HG02970 (cell line): ENCODE data around the gene DUSP11.
"Not testable (repeated sequence)": the region's sequence is repeated elsewhere in the genome, so short reads cannot be mapped to it uniquely, and the experiment has no call there.

Experiments used
- ATAC-seq: cut with Tn5 transposase; IDR thresholded peaks from one replicate; pipeline ENCODE4 v1.9.1; 2021; ENCODE audit warnings: mild to moderate bottlenecking, moderate library complexity, moderate number of reproducible peaks; ENCODE audit not compliant: unreplicated experiment, low FRiP score

Gene DUSP11

GRCh38 chr2:73776869-73777519, 2.9 kb downstream of the DUSP11 start:
- no peak for ATAC-seq

- ATAC-seq, result no peak
Measured at GRCh38 chr2:73776381-73776780, 3.5 kb downstream of the DUSP11 start.

- no peak for ATAC-seq
Measured at GRCh38 chr2:73772819-73773218, 7.1 kb downstream of the DUSP11 start.

GRCh38 chr2:73770725-73771124, 9.2 kb downstream of the DUSP11 start:
- no peak for ATAC-seq

GRCh38 chr2:73766994-73767393, 12.9 kb downstream of the DUSP11 start:
- no peak for ATAC-seq

- no peak for ATAC-seq
Measured at GRCh38 chr2:73766349-73766748, 13.6 kb downstream of the DUSP11 start.

- ATAC-seq, result no peak
Measured at GRCh38 chr2:73764945-73765344, 15.0 kb downstream of the DUSP11 start.

- ATAC-seq, result no peak
Measured at GRCh38 chr2:73762571-73762970, 17.3 kb downstream of the DUSP11 start.

GRCh38 chr2:73759904-73760303, 20.0 kb downstream of the DUSP11 start:
- no peak for ATAC-seq

- ATAC-seq, result no peak
Measured at GRCh38 chr2:73759285-73759764, 20.6 kb downstream of the DUSP11 start.

GRCh38 chr2:73754332-73754731, 25.6 kb downstream of the DUSP11 start:
- not testable (repeated sequence) for ATAC-seq

- ATAC-seq, result no peak
Measured at GRCh38 chr2:73749314-73749713, 30.6 kb downstream of the DUSP11 start.

GRCh38 chr2:73746877-73747208, 33.1 kb downstream of the DUSP11 start:
- no peak for ATAC-seq

- no peak for ATAC-seq
Measured at GRCh38 chr2:73746015-73746876, 33.7 kb downstream of the DUSP11 start.

GRCh38 chr2:73740767-73741166, 39.1 kb downstream of the DUSP11 start:
- ATAC-seq, result no peak

- no peak for ATAC-seq
Measured at GRCh38 chr2:73739101-73739500, 40.8 kb downstream of the DUSP11 start.

- peak; percentile 87 for ATAC-seq
Measured at GRCh38 chr2:73736855-73737779, 42.8 kb downstream of the DUSP11 start, which contains the start of gene TPRKB. TPRKB (minus strand) TSS chr2:73737345; CDS start chr2:73734569, 2,776 bp downstream.

GRCh38 chr2:73736378-73736777, 43.5 kb downstream of the DUSP11 start:
- peak; percentile 5 for ATAC-seq

- ATAC-seq, result no peak
Measured at GRCh38 chr2:73730810-73731209, 49.1 kb downstream of the DUSP11 start.

GRCh38 chr2:73728711-73729110, 51.2 kb downstream of the DUSP11 start:
- no peak for ATAC-seq

- ATAC-seq, result no peak
Measured at GRCh38 chr2:73728043-73728442, 51.9 kb downstream of the DUSP11 start.
